ENCODE data around the gene TDRD15. TPM values are rescaled to one million over a fixed set of nuclear protein-coding genes. Genes with fewer than 3 reads are reported as not detected.
"Not testable (repeated sequence)": the region's sequence is repeated elsewhere in the genome, so short reads cannot be mapped to it uniquely, and the experiment has no call there.

The TDRD15 gene
- total RNA-seq, 4 donors from 2014 or later = 0.30 to 0.63 TPM; not detected in 2

GRCh38 chr2:21099281-21099907 is 24.4 kb upstream of the TDRD15 start:
- TF ChIP-seq EP300 (IDR thresholded peaks at IDR 0.05) = no peak
- TF ChIP-seq, protein P1, sequence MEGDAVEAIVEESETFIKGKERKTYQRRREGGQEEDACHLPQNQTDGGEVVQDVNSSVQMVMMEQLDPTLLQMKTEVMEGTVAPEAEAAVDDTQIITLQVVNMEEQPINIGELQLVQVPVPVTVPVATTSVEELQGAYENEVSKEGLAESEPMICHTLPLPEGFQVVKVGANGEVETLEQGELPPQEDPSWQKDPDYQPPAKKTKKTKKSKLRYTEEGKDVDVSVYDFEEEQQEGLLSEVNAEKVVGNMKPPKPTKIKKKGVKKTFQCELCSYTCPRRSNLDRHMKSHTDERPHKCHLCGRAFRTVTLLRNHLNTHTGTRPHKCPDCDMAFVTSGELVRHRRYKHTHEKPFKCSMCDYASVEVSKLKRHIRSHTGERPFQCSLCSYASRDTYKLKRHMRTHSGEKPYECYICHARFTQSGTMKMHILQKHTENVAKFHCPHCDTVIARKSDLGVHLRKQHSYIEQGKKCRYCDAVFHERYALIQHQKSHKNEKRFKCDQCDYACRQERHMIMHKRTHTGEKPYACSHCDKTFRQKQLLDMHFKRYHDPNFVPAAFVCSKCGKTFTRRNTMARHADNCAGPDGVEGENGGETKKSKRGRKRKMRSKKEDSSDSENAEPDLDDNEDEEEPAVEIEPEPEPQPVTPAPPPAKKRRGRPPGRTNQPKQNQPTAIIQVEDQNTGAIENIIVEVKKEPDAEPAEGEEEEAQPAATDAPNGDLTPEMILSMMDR (IDR thresholded peaks at IDR 0.05) = no peak
- no peak for TF ChIP-seq POLR2A (IDR thresholded peaks at IDR 0.05)
- 77 to 81% methylated on average over 5 of the region's 5 CpGs for WGBS, 2 donors
- Histone ChIP-seq H3K4me3 (no peak overlapping the region), H3K36me3 (no peaks in the 10 kb centered on the region), H3K4me1 (no peaks in the 10 kb centered on the region), H3K9me3 (no peaks in the 10 kb centered on the region), H3K27me3 (no peaks in the 10 kb centered on the region), H3K27ac (no peak overlapping the region)
- no peak for DNase-seq (ENCODE audit: low spot score in 2 of 2)

- H3K36me3 ChIP-seq; H3K9me3 ChIP-seq; H3K27ac ChIP-seq; H3K27me3 ChIP-seq; DNase-seq (ENCODE audit: low spot score in 2 of 2); H3K4me3 ChIP-seq; H3K4me1 ChIP-seq: not testable (repeated sequence)
- WGBS, 2 donors = 94% methylated on average over 34 of the region's 34 CpGs
Observed at GRCh38 chr2:21101514-21102155, 22.1 kb upstream of the TDRD15 start.

- WGBS, 2 donors = 85 to 90% methylated on average over 12 of the region's 12 CpGs
- Histone ChIP-seq H3K27me3 (no peaks in the 10 kb centered on the region), H3K4me1 (no peaks in the 10 kb centered on the region), H3K27ac (no peak overlapping the region), H3K9me3 (no peaks in the 10 kb centered on the region), H3K36me3 (no peaks in the 10 kb centered on the region), H3K4me3 (no peak overlapping the region)
- DNase-seq (ENCODE audit: low spot score in 2 of 2) = no peak
- TF ChIP-seq POLR2A (IDR thresholded peaks at IDR 0.05) (no peak), EP300 (IDR thresholded peaks at IDR 0.05) (no peak)
- TF ChIP-seq, protein P1 (IDR thresholded peaks at IDR 0.05) = no peak
Observed at GRCh38 chr2:21102356-21102755, 21.4 kb upstream of the TDRD15 start.

DNA sequence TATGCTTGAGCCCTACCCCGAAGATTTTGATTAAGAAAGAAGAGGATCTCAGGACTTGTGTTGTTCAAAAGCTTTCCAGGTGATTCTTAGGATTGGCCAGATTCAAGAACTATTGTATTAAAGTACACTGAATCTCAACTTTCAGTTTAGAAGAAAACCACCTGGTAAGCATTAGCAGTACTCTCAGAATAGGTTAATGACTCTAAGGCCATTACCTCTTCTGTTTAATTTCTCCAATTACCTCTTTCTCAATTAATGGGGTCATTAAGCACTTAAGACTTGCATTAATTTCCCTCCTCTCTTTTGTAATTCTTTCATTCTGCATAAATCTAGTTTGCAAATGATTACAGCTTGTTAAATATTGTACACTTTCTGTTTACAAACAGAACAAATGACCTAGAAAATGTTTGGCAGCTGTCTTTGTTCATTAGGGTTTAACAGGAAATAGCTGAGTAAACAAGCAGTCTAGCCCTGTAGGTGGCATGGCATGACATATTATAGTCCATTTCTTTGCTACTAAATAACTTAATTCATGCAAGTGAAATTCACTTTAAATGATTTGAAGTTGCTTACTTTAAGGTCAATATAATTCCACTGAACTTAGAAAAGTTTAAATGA is 20.4 kb upstream of the TDRD15 start:
- H3K4me1 ChIP-seq = no peaks in the 10 kb centered on the region
- no peaks in the 10 kb centered on the region for H3K36me3 ChIP-seq
- no peaks in the 10 kb centered on the region for H3K9me3 ChIP-seq
- no peak overlapping the region for H3K4me3 ChIP-seq
- WGBS, 2 donors = 53 to 76% methylated on average over 1 of the region's 1 CpG
- no peak overlapping the region for H3K27ac ChIP-seq
- H3K27me3 ChIP-seq = no peaks in the 10 kb centered on the region
- TF ChIP-seq, protein P1 (IDR thresholded peaks at IDR 0.05) = no peak
- TF ChIP-seq POLR2A (IDR thresholded peaks at IDR 0.05) = no peak
- no peak for TF ChIP-seq EP300 (IDR thresholded peaks at IDR 0.05)
- no peak for DNase-seq (ENCODE audit: low spot score in 2 of 2)

- DNase-seq (ENCODE audit: low spot score in 2 of 2) = no peak
- WGBS, 2 donors = 53 to 76% methylated on average over 1 of the region's 1 CpG
- Histone ChIP-seq H3K4me3 (no peak overlapping the region), H3K27ac (no peak overlapping the region), H3K27me3 (no peaks in the 10 kb centered on the region), H3K4me1 (no peaks in the 10 kb centered on the region), H3K9me3 (no peaks in the 10 kb centered on the region), H3K36me3 (no peaks in the 10 kb centered on the region)
- no peak for TF ChIP-seq EP300 (IDR thresholded peaks at IDR 0.05)
- no peak for TF ChIP-seq POLR2A (IDR thresholded peaks at IDR 0.05)
- TF ChIP-seq, protein P1 (IDR thresholded peaks at IDR 0.05) = no peak
Observed at GRCh38 chr2:21104030-21104660, 19.6 kb upstream of the TDRD15 start.

Data from tibial nerve (tissue), 4 donors.